Activated gamma-delta T cell treated with anti-CD3 and anti-CD28 coated beads, Interleukin-2, amount 50 U/mL, for 16 hours (primary cell): ENCODE results near the gene WDR76.

ENCODE experiments used
- DNase-seq: peaks from one replicate; pipeline ENCODE4 v3.0.0-alpha.2; 2020; ENCODE audit warnings: low read depth

Gene WDR76

GRCh38 chr15:43878446-43878845 is 51.6 kb downstream of the WDR76 start:
- no peak for DNase-seq

GRCh38 chr15:43879386-43880355 is 52.9 kb downstream of the WDR76 start:
- no peak for DNase-seq

GRCh38 chr15:43880406-43881194 is 53.8 kb downstream of the WDR76 start:
- DNase-seq: no peak

GRCh38 chr15:43881245-43881644 is 54.4 kb downstream of the WDR76 start:
- DNase-seq: no peak

- DNase-seq: no peak
Measured at GRCh38 chr15:43881944-43882343, 55.1 kb downstream of the WDR76 start.

GRCh38 chr15:43883571-43883970 is 56.8 kb downstream of the WDR76 start:
- no peak for DNase-seq

GRCh38 chr15:43886558-43886957 is 59.8 kb downstream of the WDR76 start:
- no peak for DNase-seq

- no peak for DNase-seq
Measured at GRCh38 chr15:43887901-43888300, 61.1 kb downstream of the WDR76 start.

- DNase-seq: no peak
Measured at GRCh38 chr15:43889042-43889441, 62.2 kb downstream of the WDR76 start.

- DNase-seq: no peak
Measured at GRCh38 chr15:43893956-43894355, 67.2 kb downstream of the WDR76 start.

- no peak for DNase-seq
Measured at GRCh38 chr15:43895586-43895985, 68.8 kb downstream of the WDR76 start.

- no peak for DNase-seq
Measured at GRCh38 chr15:43896543-43896942, 69.7 kb downstream of the WDR76 start.

- no peak for DNase-seq
Measured at GRCh38 chr15:43898891-43899290, 72.1 kb downstream of the WDR76 start.

- DNase-seq: no peak
Measured at GRCh38 chr15:43899928-43900327, 73.1 kb downstream of the WDR76 start.

GRCh38 chr15:43900996-43901395 is 74.2 kb downstream of the WDR76 start:
- no peak for DNase-seq

GRCh38 chr15:43901495-43901894 is 74.7 kb downstream of the WDR76 start:
- no peak for DNase-seq

- DNase-seq: peak; percentile 33
Measured at GRCh38 chr15:43903864-43904290, 77.1 kb downstream of the WDR76 start.

- no peak for DNase-seq
Measured at GRCh38 chr15:43905755-43906154, 79.0 kb downstream of the WDR76 start.

GRCh38 chr15:43908516-43909050 is 81.8 kb downstream of the WDR76 start:
- DNase-seq: no peak

- no peak for DNase-seq
Measured at GRCh38 chr15:43911235-43911781, 84.5 kb downstream of the WDR76 start.

- no peak for DNase-seq
Measured at GRCh38 chr15:43912208-43912607, 85.4 kb downstream of the WDR76 start.

- no peak for DNase-seq
Measured at GRCh38 chr15:43913026-43913780, 86.4 kb downstream of the WDR76 start.
